ENCODE measurements around the gene PLCZ1. TPM values are rescaled to one million over a fixed set of nuclear protein-coding genes. Genes with fewer than 3 reads are reported as not detected.
A peak's percentile ranks its signal among the peaks of the same experiment; 100 is the strongest.

PLCZ1 gene
- total RNA-seq, 1 donor = 0.18 TPM

DNA sequence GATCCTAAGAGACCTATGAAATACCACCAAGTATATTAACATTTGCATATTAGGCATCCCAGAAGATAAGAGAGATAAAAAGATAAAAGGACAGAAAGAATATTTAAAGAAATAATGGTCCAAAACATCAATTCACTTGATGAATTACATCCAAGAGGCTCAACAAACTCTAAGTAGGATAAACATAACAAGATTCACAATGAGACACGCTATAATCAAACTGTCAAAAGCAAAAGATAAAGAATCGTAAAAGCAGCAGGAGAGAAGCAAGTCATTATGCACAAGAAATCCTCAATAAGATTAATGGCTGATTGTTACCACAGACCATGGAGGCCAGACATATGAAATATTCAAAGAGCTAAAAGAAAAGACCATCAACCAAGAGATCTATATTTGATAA is 79.6 kb downstream of the PLCZ1 start:
- no peak for DNase-seq (ENCODE audit: low read depth)
- TF ChIP-seq, protein P1, sequence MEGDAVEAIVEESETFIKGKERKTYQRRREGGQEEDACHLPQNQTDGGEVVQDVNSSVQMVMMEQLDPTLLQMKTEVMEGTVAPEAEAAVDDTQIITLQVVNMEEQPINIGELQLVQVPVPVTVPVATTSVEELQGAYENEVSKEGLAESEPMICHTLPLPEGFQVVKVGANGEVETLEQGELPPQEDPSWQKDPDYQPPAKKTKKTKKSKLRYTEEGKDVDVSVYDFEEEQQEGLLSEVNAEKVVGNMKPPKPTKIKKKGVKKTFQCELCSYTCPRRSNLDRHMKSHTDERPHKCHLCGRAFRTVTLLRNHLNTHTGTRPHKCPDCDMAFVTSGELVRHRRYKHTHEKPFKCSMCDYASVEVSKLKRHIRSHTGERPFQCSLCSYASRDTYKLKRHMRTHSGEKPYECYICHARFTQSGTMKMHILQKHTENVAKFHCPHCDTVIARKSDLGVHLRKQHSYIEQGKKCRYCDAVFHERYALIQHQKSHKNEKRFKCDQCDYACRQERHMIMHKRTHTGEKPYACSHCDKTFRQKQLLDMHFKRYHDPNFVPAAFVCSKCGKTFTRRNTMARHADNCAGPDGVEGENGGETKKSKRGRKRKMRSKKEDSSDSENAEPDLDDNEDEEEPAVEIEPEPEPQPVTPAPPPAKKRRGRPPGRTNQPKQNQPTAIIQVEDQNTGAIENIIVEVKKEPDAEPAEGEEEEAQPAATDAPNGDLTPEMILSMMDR (IDR thresholded peaks at IDR 0.05; ENCODE audit: insufficient read depth, low read length) = no peak
- H3K4me3 ChIP-seq (ENCODE audit: low read depth, low read length) = no peak overlapping the region

DNA sequence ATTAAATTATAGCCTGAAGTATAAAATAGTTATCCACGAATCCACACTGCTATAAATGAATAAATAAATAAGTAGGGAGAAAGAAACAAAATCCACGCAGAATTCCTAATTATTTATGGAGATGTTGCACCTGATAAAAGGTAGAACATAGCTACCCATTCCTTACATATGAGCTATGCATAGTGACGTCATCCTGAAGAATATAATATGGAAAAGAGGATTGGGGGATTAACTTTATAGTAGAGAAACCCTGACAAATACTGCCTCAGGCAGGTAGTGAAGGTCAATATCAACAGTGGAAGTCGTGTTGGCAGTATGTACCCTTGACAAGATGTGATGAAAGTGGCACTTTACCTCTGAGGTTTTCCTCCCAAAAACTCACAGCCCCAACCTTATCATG is 82.5 kb downstream of the PLCZ1 start:
- H3K4me3 ChIP-seq (ENCODE audit: low read depth, low read length) = no peak overlapping the region
- TF ChIP-seq, protein P1 (IDR thresholded peaks at IDR 0.05; ENCODE audit: insufficient read depth, low read length) = no peak
- DNase-seq (ENCODE audit: low read depth) = no peak

DNA sequence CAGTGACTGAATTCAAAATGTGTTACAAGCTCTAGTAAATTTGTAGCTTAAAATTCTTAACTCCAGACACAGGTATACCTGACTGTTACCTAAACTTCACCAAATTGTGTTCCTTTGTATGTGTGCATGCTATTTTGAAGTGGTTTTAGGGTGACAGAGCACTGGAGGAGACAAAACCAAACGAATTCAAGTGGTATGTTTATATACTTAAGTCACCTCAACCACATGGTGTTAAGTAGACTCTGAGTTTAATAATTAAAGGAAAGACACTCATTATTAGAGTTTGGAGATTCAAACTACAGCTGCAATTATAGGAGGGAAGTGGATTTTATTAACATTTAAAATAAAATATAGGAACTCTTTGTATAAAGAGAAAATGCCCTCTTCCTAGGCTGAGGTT is 84.3 kb downstream of the PLCZ1 start:
- no peak overlapping the region for H3K4me3 ChIP-seq (ENCODE audit: low read depth, low read length)
- DNase-seq (ENCODE audit: low read depth) = no peak
- TF ChIP-seq, protein P1 (IDR thresholded peaks at IDR 0.05; ENCODE audit: insufficient read depth, low read length) = no peak

DNA sequence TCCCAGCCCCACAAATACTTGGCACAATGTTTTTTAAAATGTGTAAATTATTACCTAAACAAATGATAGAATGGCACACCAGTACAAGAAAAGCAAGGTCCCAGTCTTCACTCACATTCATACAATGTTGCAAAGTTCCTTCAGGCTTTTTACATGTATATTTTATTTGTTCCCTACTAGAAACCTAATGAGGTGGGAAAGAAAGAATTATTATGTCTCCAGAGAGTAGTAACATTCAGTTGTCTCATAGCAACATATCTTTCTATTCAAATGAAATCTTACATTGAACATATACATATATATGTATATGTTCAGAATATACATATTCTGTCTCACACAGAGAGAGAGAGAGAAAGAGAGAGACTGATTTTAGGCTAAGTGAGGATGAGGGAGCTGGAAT is 85.2 kb downstream of the PLCZ1 start:
- no peak for DNase-seq (ENCODE audit: low read depth)
- TF ChIP-seq, protein P1 (IDR thresholded peaks at IDR 0.05; ENCODE audit: insufficient read depth, low read length) = no peak
- no peak overlapping the region for H3K4me3 ChIP-seq (ENCODE audit: low read depth, low read length)

DNA sequence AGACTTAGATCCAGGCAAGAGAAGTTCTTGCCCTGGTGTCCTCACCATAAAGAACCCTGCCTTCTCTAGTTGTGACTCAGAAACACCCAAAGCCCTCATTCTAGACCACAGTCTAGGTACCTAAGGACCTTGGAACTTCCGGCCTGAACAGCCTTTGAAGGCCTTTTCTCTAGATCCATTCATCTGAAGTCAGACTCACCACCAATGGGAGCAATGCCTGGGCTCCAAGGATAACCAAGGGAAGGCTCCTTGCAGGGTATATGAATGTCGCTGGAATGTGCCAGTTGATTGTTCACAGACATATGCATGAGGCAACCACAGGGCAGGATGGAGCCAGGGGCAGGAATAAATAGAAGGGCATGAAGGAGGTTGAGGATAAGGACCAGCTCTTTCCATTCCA is 86.3 kb downstream of the PLCZ1 start:
- DNase-seq (ENCODE audit: low read depth) = no peak
- TF ChIP-seq, protein P1 (IDR thresholded peaks at IDR 0.05; ENCODE audit: insufficient read depth, low read length) = no peak
- no peak overlapping the region for H3K4me3 ChIP-seq (ENCODE audit: low read depth, low read length)

DNA sequence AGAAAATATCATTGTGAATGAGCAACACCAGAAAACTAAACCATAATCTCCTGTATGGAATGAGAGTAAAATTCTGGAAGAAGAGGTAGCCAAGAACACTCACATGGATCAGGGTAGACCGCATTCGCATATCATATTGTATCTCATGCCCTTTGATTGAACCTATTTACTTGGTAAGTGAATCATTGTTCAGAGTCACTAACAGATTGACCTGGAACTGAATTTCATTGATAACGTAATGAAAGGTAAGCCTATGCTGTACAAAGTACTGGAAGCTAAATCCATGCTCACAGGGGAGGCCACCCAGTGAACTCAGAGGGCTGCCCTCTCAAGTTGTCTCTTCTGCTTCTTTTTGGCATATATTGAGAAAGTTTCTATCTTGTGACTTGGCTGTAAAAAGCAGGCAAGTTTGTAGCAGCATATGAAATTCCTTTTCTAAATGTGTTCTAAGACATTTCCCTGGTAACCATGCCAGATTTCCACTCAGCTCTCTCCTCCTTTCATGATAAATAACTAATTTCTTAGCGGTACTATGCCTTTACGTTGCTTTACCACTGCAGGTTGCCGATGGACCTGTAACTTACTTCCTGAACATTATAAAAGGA is 91.4 kb downstream of the PLCZ1 start:
- no peak overlapping the region for H3K4me3 ChIP-seq (ENCODE audit: low read depth, low read length)
- TF ChIP-seq, protein P1 (IDR thresholded peaks at IDR 0.05; ENCODE audit: insufficient read depth, low read length) = no peak
- peak; percentile 17 for DNase-seq (ENCODE audit: low read depth)

DNA sequence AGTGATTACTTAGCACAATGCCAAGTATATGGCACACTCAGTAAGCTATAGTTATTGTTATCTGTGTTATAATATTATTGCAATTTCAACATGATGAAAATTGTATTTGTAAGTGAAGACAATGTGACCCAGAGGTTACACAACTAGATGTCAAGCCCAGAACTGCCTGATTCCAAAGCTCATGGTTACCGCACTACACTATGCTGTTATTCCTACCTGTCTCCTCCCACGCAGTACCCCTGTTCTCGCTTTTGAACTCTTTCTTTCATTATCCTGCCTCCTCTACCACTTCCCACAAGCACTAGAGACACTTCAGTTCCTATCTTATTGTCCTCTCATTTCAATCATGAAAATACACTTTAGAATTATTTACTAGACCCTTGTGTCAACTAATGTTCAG is 93.2 kb downstream of the PLCZ1 start:
- TF ChIP-seq, protein P1 (IDR thresholded peaks at IDR 0.05; ENCODE audit: insufficient read depth, low read length) = no peak
- no peak overlapping the region for H3K4me3 ChIP-seq (ENCODE audit: low read depth, low read length)
- DNase-seq (ENCODE audit: low read depth) = no peak

Measured in fibroblast of the aortic adventitia (primary cell).